SU-DHL-6 (cell line): ENCODE results near the gene GET4.

Experiments
- H2AFZ ChIP-seq: fragments of 200-600 bp; sonication (generic); 2 replicates; pipeline ENCODE4 v1.6.1; 2014; ENCODE audit warnings: low read depth, mild to moderate bottlenecking, moderate library complexity, mixed read lengths, antibody characterized with exemption, low read length; ENCODE audit not compliant: severe bottlenecking
- H3F3A ChIP-seq: fragments of 200-600 bp; shearing (Covaris generic); 2 replicates; pipeline ENCODE4 v1.6.0; 2016; ENCODE audit warnings: antibody characterized with exemption, mild to moderate bottlenecking; ENCODE audit not compliant: insufficient read depth
- H3K27ac ChIP-seq: fragments of 200-600 bp; sonication (generic); 2 replicates; pipeline ENCODE4 v1.5.1; 2016; ENCODE audit warnings: low read depth, mild to moderate bottlenecking, low read length, moderate library complexity, mixed read lengths
- H3K27me3 ChIP-seq: fragments of 200-600 bp; sonication (generic), shearing (Covaris generic); 2 replicates; pipeline ENCODE4 v1.6.0; 2014; ENCODE audit warnings: mild to moderate bottlenecking, low read length
- H3K36me3 ChIP-seq: fragments of 200-600 bp; sonication (generic); 2 replicates; pipeline ENCODE4 v1.6.1; 2014; ENCODE audit warnings: mild to moderate bottlenecking, low read length, mixed read lengths
- H3K4me2 ChIP-seq: fragments of 300-600, 200-600 bp; shearing (Covaris generic), sonication (generic); 2 replicates; pipeline ENCODE4 v1.6.0; 2014; ENCODE audit warnings: low read length, low read depth, mild to moderate bottlenecking; ENCODE audit not compliant: poor library complexity, severe bottlenecking
- H3K4me3 ChIP-seq: fragments of 200-600 bp; sonication (generic); 2 replicates; pipeline ENCODE4 v1.5.1; 2014; ENCODE audit warnings: antibody characterized with exemption, low read length, mild to moderate bottlenecking, mixed read lengths; ENCODE audit not compliant: insufficient read depth, poor library complexity, severe bottlenecking
- H3K79me2 ChIP-seq: fragments of 200-600 bp; sonication (generic); 2 replicates; pipeline ENCODE4 v1.6.1; 2014; ENCODE audit warnings: mild to moderate bottlenecking, low read length, moderate library complexity; ENCODE audit not compliant: insufficient read depth
- H3K9ac ChIP-seq: fragments of 200-600 bp; sonication (generic); 2 replicates; pipeline ENCODE4 v1.7.0; 2014; ENCODE audit warnings: mild to moderate bottlenecking, low read length
- H3K9me2 ChIP-seq: fragments of 200-600 bp; sonication (generic); replicated peaks from 2 replicates; pipeline ENCODE4 v1.6.1; 2014; ENCODE audit warnings: low read length; ENCODE audit not compliant: insufficient read depth
- H3K9me3 ChIP-seq: fragments of 200-600 bp; sonication (generic); 2 replicates; pipeline ENCODE4 v1.6.1; 2014; ENCODE audit warnings: low read length, mixed read lengths; ENCODE audit not compliant: insufficient read depth
- H4K20me1 ChIP-seq: fragments of 200-600 bp; sonication (generic); 2 replicates; pipeline ENCODE4 v1.6.1; 2014; ENCODE audit warnings: low read depth, mild to moderate bottlenecking, antibody characterized with exemption, low read length, moderate library complexity, mixed read lengths
- EZH2phosphoT487 ChIP-seq: fragments of 200-600 bp; sonication (generic), shearing (Covaris generic); conservative IDR thresholded peaks from 2 replicates; pipeline ENCODE4 v1.6.1; 2018; ENCODE audit warnings: mild to moderate bottlenecking, antibody characterized with exemption, low read length, moderate library complexity, mixed read lengths
- TF ChIP-seq, protein P1 (sequence below): fragments of 200-600 bp; sonication (generic); IDR thresholded peaks from one replicate; pipeline ENCODE4 v1.5.1; 2017; ENCODE audit warnings: antibody characterized with exemption, mild to moderate bottlenecking, low read length, moderate library complexity; ENCODE audit not compliant: insufficient read depth, poor library complexity, severe bottlenecking

GET4 gene

DNA sequence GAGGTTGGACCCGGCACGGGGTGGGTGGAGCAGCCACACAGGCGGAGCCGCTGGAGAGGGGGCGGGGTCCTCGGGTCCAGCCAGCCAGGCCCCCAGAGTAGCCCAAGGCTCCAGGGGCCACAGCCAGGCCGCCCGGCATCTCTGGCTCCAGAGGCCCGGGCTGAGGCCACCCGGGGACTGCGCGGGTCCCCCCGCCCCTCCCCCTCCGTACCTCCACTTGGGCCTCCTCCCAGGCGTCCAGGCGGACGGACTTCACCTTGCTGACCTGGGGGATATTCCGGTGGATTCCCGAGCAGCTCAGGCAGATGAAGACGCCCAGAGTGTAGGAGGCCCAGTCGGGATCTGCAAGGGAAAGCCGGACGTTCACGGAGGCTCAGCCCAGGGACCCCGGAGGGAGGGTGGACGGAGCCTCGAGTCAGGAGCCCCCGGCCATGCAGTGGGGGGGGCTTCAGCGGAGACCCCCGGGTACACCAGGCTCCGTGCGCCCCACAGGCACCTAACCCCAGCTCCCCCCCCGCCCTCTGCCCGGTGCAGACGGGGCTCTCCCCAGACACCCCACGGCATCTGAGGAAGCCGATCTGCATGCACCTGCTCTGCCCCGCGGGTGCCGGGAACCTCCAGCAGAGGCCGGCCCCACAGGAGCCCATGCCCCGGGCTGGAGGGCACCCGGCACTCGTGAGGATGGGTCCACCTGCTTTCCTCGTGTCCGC is 59.0 kb downstream of the GET4 start:
- Histone ChIP-seq H3K4me2 (no peak overlapping the region), H3K9ac (no peak overlapping the region), H2AFZ (no peak overlapping the region), H3F3A (no peaks in the 10 kb centered on the region), H3K9me3 (peaks cover 1% of the 10 kb centered on the region; the same call in 1 of the 2 replicates), H3K4me3 (no peak overlapping the region), H3K79me2 (no peaks in the 10 kb centered on the region), H3K27me3 (no peaks in the 10 kb centered on the region), H3K36me3 (no peaks in the 10 kb centered on the region), H3K9me2 (no peaks in the 10 kb centered on the region), H3K27ac (no peak overlapping the region), H4K20me1 (no peaks in the 10 kb centered on the region)
- TF ChIP-seq, protein P1, sequence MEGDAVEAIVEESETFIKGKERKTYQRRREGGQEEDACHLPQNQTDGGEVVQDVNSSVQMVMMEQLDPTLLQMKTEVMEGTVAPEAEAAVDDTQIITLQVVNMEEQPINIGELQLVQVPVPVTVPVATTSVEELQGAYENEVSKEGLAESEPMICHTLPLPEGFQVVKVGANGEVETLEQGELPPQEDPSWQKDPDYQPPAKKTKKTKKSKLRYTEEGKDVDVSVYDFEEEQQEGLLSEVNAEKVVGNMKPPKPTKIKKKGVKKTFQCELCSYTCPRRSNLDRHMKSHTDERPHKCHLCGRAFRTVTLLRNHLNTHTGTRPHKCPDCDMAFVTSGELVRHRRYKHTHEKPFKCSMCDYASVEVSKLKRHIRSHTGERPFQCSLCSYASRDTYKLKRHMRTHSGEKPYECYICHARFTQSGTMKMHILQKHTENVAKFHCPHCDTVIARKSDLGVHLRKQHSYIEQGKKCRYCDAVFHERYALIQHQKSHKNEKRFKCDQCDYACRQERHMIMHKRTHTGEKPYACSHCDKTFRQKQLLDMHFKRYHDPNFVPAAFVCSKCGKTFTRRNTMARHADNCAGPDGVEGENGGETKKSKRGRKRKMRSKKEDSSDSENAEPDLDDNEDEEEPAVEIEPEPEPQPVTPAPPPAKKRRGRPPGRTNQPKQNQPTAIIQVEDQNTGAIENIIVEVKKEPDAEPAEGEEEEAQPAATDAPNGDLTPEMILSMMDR, result no peak
- TF ChIP-seq EZH2phosphoT487, result no peak

DNA sequence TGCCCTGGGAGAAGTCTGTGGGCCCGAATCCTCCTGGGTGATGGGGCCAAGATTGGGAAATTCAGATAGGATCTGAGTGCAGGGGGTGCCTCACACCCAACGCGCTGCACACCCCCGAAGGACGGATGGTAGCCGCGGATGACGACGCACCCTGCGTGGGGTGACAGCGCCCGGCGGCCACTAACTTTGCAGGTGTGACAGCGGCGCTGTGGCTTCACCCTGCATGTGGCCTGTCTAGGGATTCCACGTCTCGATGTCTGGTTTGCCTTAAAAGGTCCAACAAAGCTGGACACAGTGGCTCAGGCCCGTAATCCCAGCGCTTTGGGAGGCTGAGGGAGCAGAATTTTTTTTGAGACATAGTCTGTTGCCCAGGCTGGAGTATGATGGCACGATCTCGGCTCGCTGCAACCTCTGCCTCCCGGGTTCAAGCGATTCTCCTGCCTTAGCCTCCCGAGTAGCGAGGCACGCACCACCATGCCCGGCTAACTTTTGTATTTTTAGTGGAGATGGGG is 59.6 kb downstream of the GET4 start:
- H3K4me3 ChIP-seq, result no peak overlapping the region
- no peak overlapping the region for H3K27ac ChIP-seq
- no peaks in the 10 kb centered on the region for H3F3A ChIP-seq
- H3K9ac ChIP-seq, result no peak overlapping the region
- no peak for TF ChIP-seq EZH2phosphoT487
- TF ChIP-seq, protein P1, result no peak
- no peaks in the 10 kb centered on the region for H3K36me3 ChIP-seq
- no peak overlapping the region for H2AFZ ChIP-seq
- peaks cover 8% of the 10 kb centered on the region; the same call in 1 of the 2 replicates for H3K9me3 ChIP-seq
- H4K20me1 ChIP-seq, result no peaks in the 10 kb centered on the region
- no peaks in the 10 kb centered on the region for H3K9me2 ChIP-seq
- H3K27me3 ChIP-seq, result no peaks in the 10 kb centered on the region
- no peak overlapping the region for H3K4me2 ChIP-seq
- H3K79me2 ChIP-seq, result no peaks in the 10 kb centered on the region

DNA sequence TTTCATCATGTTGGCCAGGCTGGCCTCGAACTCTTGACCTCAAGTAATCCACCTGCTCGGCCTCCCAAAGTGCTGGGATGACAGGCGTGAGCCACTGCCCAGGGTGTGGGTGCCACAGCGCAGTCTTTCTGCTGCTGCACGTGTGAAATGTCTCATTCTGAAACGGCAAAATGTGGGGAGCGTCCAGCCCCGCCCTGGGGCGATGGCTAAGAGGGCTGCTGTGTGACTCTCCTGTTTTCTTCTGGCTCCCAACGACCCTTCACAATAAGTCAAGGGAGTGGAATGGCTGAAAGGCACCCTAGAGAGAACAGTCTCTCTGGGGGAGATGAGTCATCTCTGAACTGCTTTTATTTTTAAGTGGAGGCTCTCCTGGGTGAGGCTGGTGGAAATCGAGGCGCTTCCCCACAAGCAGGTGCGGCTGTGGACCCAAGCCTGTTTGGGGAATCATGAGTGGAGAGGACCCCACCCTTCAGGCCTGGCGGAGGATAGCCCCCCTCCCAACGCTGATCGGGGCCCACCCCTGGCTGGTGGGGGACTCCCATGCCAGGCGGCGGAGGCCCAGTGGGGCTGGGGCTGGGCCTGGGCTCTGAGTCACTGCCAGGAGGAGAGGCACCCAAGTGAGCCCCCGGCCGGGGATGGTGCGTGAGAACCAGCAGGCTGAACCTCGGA is 60.2 kb downstream of the GET4 start:
- no peaks in the 10 kb centered on the region; the same call in 1 of the 2 replicates for H3K27me3 ChIP-seq
- no peak overlapping the region for H3K4me3 ChIP-seq
- TF ChIP-seq EZH2phosphoT487, result no peak
- TF ChIP-seq, protein P1, result no peak
- H3K36me3 ChIP-seq, result no peaks in the 10 kb centered on the region
- peaks cover 8% of the 10 kb centered on the region; the same call in 1 of the 2 replicates for H3K9me3 ChIP-seq
- H2AFZ ChIP-seq, result no peak overlapping the region
- no peaks in the 10 kb centered on the region for H3K79me2 ChIP-seq
- H3K27ac ChIP-seq, result no peak overlapping the region
- H3K9ac ChIP-seq, result no peak overlapping the region
- no peaks in the 10 kb centered on the region for H3F3A ChIP-seq
- H3K9me2 ChIP-seq, result no peaks in the 10 kb centered on the region
- no peaks in the 10 kb centered on the region for H4K20me1 ChIP-seq
- no peak overlapping the region for H3K4me2 ChIP-seq
